Transverse colon (tissue), 4 donors: ENCODE data around the gene CHID1. TPM values are rescaled to one million over a fixed set of nuclear protein-coding genes. Genes with fewer than 3 reads are reported as not detected.

ENCODE experiments used
- DNase-seq: peaks from one replicate; pipeline ENCODE4 v3.0.0-alpha.2; 2019
- H3K27ac ChIP-seq, 4 donors: fragments of 200-600 bp; sonication (generic); 2 replicates each; pipeline ENCODE4 v1.5.1; 2016 to 2018; ENCODE audit warnings: inconsistent platforms in 4 of 4
- H3K27me3 ChIP-seq: fragments of 200-600 bp; sonication (generic); 2 replicates; pipeline ENCODE4 v1.5.1; 2017; ENCODE audit warnings: inconsistent platforms
- H3K36me3 ChIP-seq, 4 donors: fragments of 200-600 bp; sonication (generic); 2 replicates each; pipeline ENCODE4 v1.5.1; 2017 to 2019; ENCODE audit warnings: inconsistent platforms in 4 of 4
- H3K4me1 ChIP-seq, 4 donors: fragments of 200-600 bp; sonication (generic); 2 replicates each; pipeline ENCODE4 v1.5.1; 2017 to 2020; ENCODE audit warnings: inconsistent platforms in 4 of 4
- H3K4me3 ChIP-seq, 4 donors: fragments of 200-600 bp; sonication (generic); 1 replicate in 1 of 4; 2 replicates in 3 of 4; pipeline versions ENCODE4 v1.5.1 to v1.6.1; 2017 to 2019; ENCODE audit warnings: inconsistent platforms in 4 of 4
- H3K9me3 ChIP-seq, 2 donors: fragments of 200-600 bp; sonication (generic); 2 replicates each; pipeline ENCODE4 v1.5.1; 2017 to 2019; ENCODE audit warnings: inconsistent platforms in 2 of 2
- CTCF ChIP-seq, 5 experiments: fragments of 200-600 bp in 3 of 5; fragments of 450-650 bp in 2 of 5; sonication (generic) in 3 of 5; IDR thresholded peaks; 1 replicate in 2 of 5; 2 replicates in 3 of 5; pipeline ENCODE4 v1.5.1; 2016 to 2017; ENCODE audit warnings: antibody characterized with exemption in 5 of 5, inconsistent platforms in 3 of 5, mild to moderate bottlenecking in 2 of 5, moderate library complexity in 1 of 5
- EP300 ChIP-seq: sonication (generic); formaldehyde crosslinking; IDR thresholded peaks from one replicate; pipeline ENCODE4 v1.6.1; 2017; ENCODE audit warnings: antibody characterized with exemption, low read depth
- POLR2A ChIP-seq: fragments of 450-650 bp; IDR thresholded peaks from one replicate; pipeline ENCODE4 v1.6.1; 2016; ENCODE audit warnings: antibody characterized with exemption, mild to moderate bottlenecking, moderate library complexity
- POLR2AphosphoS5 ChIP-seq, 3 donors: sonication (generic); formaldehyde crosslinking; IDR thresholded peaks; one replicate each; pipeline ENCODE4 v1.6.1; 2016; ENCODE audit warnings: antibody characterized with exemption in 3 of 3
- WGBS, 2 donors: methylation state at CpG; one replicate each; pipeline ENCODE4 v1.1.5; 2018; ENCODE audit warnings: low coverage in 1 of 2; 5-methylcytosine and 5-hydroxymethylcytosine counted together
- in situ Hi-C, 4 donors: fragments of 200-750 bp; cut with MboI; loops; one replicate each; pipeline versions ENCODE4 v1.15.0 to v1.15.1; 2017; ENCODE audit warnings: low sequenced_read_pairs in 3 of 4, low pct_ligation_motif_present in 1 of 4, low pct_unique_long_range_greater_than_20kb in 1 of 4
- intact Hi-C: fragments of 100-400 bp; cut with DNase I; formaldehyde crosslinking; loops from one replicate; pipeline ENCODE4 v1.15.1; 2023; ENCODE audit warnings: low total_unique reads
- total RNA-seq, 4 donors: library from RNA; depleted of rRNA; stranded (reverse); fragments of >200 nt; gene quantifications; one replicate each; pipeline ENCODE4 v1.1.0, GENCODE V29; 2016

CHID1 gene
- total RNA-seq, 4 donors from 2014 or later = 15.3 to 58.2 (median 41.4) TPM

GRCh38 chr11:848380-848931 is 62.2 kb downstream of the CHID1 start:
- 0 to 28% methylated on average over 3 to 14 of the region's 14 CpGs for WGBS, 2 donors
- peak; percentile 61 for DNase-seq
- peaks cover 18 to 46% (median 36%) of the 10 kb centered on the region in 4 donors for H3K4me1 ChIP-seq
- H3K27me3 ChIP-seq = peaks cover 44% of the 10 kb centered on the region
- H3K36me3 ChIP-seq = no peaks in the 10 kb centered on the region
- intact Hi-C loops (no loop called here), in situ Hi-C loops (no loop called here)
- no peak for TF ChIP-seq EP300
- no peak for TF ChIP-seq POLR2A
- TF ChIP-seq CTCF (IDR thresholded peaks at IDR 0.05) = peak; percentile 89 to 98 (median 91)
- TF ChIP-seq POLR2AphosphoS5 (IDR thresholded peaks at IDR 0.05) = no peak
- H3K9me3 ChIP-seq = no peaks in the 10 kb centered on the region
- no peak overlapping the region for H3K27ac ChIP-seq
- H3K4me3 ChIP-seq = peak overlapping the region in 1 of 4 donors; percentile 48

GRCh38 chr11:847876-848275 is 62.7 kb downstream of the CHID1 start:
- in situ Hi-C loops (no loop called here), intact Hi-C loops (no loop called here)
- TF ChIP-seq CTCF (IDR thresholded peaks at IDR 0.05) = no peak
- TF ChIP-seq POLR2A = no peak
- TF ChIP-seq POLR2AphosphoS5 (IDR thresholded peaks at IDR 0.05) = no peak
- no peak for TF ChIP-seq EP300
- 65% methylated on average over 14 of the region's 18 CpGs; no CpG with 5 or more reads in 1 of the 2 donors for WGBS, 2 donors
- Histone ChIP-seq H3K4me1 (peaks cover 18 to 52% (median 42%) of the 10 kb centered on the region in 4 donors), H3K27me3 (peaks cover 49% of the 10 kb centered on the region), H3K4me3 (no peak overlapping the region), H3K9me3 (no peaks in the 10 kb centered on the region), H3K27ac (no peak overlapping the region), H3K36me3 (no peaks in the 10 kb centered on the region)
- no peak for DNase-seq

GRCh38 chr11:846496-847098 is 64.0 kb downstream of the CHID1 start:
- Histone ChIP-seq H3K4me1 (peaks cover 20 to 59% (median 45%) of the 10 kb centered on the region in 4 donors), H3K4me3 (no peak overlapping the region), H3K9me3 (no peaks in the 10 kb centered on the region), H3K27ac (peak overlapping the region in 1 of 4 donors; percentile 88), H3K36me3 (no peaks in the 10 kb centered on the region), H3K27me3 (peaks cover 49% of the 10 kb centered on the region)
- no peak for DNase-seq
- in situ Hi-C loops = no loop called here
- 43 to 77% methylated on average over 3 to 10 of the region's 11 CpGs for WGBS, 2 donors
- TF ChIP-seq POLR2AphosphoS5 (IDR thresholded peaks at IDR 0.05) = no peak
- intact Hi-C loops = no loop called here

GRCh38 chr11:845872-846495 is 64.6 kb downstream of the CHID1 start:
- intact Hi-C loops (no loop called here), in situ Hi-C loops (no loop called here)
- Histone ChIP-seq H3K27ac (peak overlapping the region; percentile 88 to 94 (median 90)), H3K9me3 (no peaks in the 10 kb centered on the region), H3K4me3 (no peak overlapping the region), H3K27me3 (peaks cover 44% of the 10 kb centered on the region), H3K36me3 (no peaks in the 10 kb centered on the region), H3K4me1 (peaks cover 26 to 65% (median 51%) of the 10 kb centered on the region in 4 donors)
- TF ChIP-seq POLR2A = no peak
- TF ChIP-seq EP300 = no peak
- TF ChIP-seq POLR2AphosphoS5 (IDR thresholded peaks at IDR 0.05) = no peak
- no peak for TF ChIP-seq CTCF (IDR thresholded peaks at IDR 0.05)
- 54% methylated on average over 5 of the region's 8 CpGs; no CpG with 5 or more reads in 1 of the 2 donors for whole genome bisulfite sequencing, 2 donors
- no peak for DNase-seq
